Measurements from ENCODE around the gene GPR26. TPM values are rescaled to one million over a fixed set of nuclear protein-coding genes. Genes with fewer than 3 reads are reported as not detected.

The GPR26 gene
- polyA plus RNA-seq, 1 of the 3 experiments (the other 2 are of a cell fraction): not detected

DNA sequence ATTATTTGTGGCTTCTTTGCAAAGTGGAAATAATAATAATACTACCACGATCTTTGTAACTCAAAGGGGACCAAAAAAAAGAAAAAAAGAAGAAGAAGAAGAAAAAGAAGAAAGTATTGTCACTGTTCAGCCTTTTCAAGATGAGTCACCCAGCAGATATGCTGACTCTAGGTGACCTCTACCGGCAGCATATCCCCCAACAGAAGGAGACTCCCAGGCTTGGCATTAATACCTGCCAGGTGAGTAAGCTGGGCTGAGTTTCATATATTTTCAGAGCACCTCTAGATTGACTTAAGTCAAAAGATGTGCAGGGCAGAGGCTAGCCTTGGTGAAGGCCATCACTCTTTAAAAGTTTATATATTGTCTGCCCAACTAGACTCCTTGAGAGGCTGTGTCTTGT lies 30.4 kb upstream of the GPR26 start:
- WGBS (ENCODE audit: low lambda C conversion rate): 21% methylated on average over 2 of the region's 2 CpGs

More for the DNA sequence above, 30.4 kb upstream of the GPR26 start:
- TF ChIP-seq, protein P1, sequence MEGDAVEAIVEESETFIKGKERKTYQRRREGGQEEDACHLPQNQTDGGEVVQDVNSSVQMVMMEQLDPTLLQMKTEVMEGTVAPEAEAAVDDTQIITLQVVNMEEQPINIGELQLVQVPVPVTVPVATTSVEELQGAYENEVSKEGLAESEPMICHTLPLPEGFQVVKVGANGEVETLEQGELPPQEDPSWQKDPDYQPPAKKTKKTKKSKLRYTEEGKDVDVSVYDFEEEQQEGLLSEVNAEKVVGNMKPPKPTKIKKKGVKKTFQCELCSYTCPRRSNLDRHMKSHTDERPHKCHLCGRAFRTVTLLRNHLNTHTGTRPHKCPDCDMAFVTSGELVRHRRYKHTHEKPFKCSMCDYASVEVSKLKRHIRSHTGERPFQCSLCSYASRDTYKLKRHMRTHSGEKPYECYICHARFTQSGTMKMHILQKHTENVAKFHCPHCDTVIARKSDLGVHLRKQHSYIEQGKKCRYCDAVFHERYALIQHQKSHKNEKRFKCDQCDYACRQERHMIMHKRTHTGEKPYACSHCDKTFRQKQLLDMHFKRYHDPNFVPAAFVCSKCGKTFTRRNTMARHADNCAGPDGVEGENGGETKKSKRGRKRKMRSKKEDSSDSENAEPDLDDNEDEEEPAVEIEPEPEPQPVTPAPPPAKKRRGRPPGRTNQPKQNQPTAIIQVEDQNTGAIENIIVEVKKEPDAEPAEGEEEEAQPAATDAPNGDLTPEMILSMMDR (IDR thresholded peaks at IDR 0.05): no peak
- TF ChIP-seq FOSL2 (IDR thresholded peaks at IDR 0.05; ENCODE audit: borderline replicate concordance, low read depth) (no peak), FOXJ3 (CRISPR knock-in tag; IDR thresholded peaks at IDR 0.05) (no peak), IRF3 (IDR thresholded peaks at IDR 0.05; ENCODE audit: low read depth, low read length) (no peak), TEAD4 (IDR thresholded peaks at IDR 0.05; ENCODE audit: borderline replicate concordance, insufficient read depth) (no peak)
- TF ChIP-seq, protein P2, sequence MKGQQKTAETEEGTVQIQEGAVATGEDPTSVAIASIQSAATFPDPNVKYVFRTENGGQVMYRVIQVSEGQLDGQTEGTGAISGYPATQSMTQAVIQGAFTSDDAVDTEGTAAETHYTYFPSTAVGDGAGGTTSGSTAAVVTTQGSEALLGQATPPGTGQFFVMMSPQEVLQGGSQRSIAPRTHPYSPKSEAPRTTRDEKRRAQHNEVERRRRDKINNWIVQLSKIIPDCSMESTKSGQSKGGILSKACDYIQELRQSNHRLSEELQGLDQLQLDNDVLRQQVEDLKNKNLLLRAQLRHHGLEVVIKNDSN (IDR thresholded peaks at IDR 0.05; ENCODE audit: borderline replicate concordance, low read depth): no peak
- TF ChIP-seq, protein P3, sequence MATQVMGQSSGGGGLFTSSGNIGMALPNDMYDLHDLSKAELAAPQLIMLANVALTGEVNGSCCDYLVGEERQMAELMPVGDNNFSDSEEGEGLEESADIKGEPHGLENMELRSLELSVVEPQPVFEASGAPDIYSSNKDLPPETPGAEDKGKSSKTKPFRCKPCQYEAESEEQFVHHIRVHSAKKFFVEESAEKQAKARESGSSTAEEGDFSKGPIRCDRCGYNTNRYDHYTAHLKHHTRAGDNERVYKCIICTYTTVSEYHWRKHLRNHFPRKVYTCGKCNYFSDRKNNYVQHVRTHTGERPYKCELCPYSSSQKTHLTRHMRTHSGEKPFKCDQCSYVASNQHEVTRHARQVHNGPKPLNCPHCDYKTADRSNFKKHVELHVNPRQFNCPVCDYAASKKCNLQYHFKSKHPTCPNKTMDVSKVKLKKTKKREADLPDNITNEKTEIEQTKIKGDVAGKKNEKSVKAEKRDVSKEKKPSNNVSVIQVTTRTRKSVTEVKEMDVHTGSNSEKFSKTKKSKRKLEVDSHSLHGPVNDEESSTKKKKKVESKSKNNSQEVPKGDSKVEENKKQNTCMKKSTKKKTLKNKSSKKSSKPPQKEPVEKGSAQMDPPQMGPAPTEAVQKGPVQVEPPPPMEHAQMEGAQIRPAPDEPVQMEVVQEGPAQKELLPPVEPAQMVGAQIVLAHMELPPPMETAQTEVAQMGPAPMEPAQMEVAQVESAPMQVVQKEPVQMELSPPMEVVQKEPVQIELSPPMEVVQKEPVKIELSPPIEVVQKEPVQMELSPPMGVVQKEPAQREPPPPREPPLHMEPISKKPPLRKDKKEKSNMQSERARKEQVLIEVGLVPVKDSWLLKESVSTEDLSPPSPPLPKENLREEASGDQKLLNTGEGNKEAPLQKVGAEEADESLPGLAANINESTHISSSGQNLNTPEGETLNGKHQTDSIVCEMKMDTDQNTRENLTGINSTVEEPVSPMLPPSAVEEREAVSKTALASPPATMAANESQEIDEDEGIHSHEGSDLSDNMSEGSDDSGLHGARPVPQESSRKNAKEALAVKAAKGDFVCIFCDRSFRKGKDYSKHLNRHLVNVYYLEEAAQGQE (IDR thresholded peaks at IDR 0.05; ENCODE audit: low read depth, low read length): no peak
- no peak for DNase-seq
- H3K4me2 ChIP-seq: no peak overlapping the region
- H3K9ac ChIP-seq: no peak overlapping the region
- no peak overlapping the region for H2AFZ ChIP-seq (ENCODE audit: low read depth)
- H4K20me1 ChIP-seq (ENCODE audit: insufficient read depth): no peaks in the 10 kb centered on the region
- CTCF ChIA-PET: no interaction called here
- no peaks in the 10 kb centered on the region for H3K4me1 ChIP-seq (ENCODE audit: control insufficient read depth in 1 of 2, insufficient read depth in 2 of 2, low read depth in 1 of 2, low read length in 1 of 2)
- H3K27me3 ChIP-seq (ENCODE audit: insufficient read depth): no peaks in the 10 kb centered on the region
- no peaks in the 10 kb centered on the region for H3F3A ChIP-seq (replicated peaks; ENCODE audit: insufficient read depth)
- no peaks in the 10 kb centered on the region for H3K9me2 ChIP-seq
- no peak overlapping the region for H3K27ac ChIP-seq (ENCODE audit: low read depth in 2 of 2, low read length in 1 of 2)
- H3K9me3 ChIP-seq: no peaks in the 10 kb centered on the region
- no peaks in the 10 kb centered on the region for H3K79me2 ChIP-seq (ENCODE audit: insufficient read depth)
- H3K36me3 ChIP-seq (replicated peaks in 1 of 2; ENCODE audit: control insufficient read depth in 1 of 2, insufficient read depth in 2 of 2, low read length in 1 of 2): no peaks in the 10 kb centered on the region
- H3K4me3 ChIP-seq (ENCODE audit: low read depth in 2 of 2, low read length in 1 of 2): no peak overlapping the region
- POLR2A ChIA-PET: no interaction called here
